HG03558 (cell line): ENCODE data around the gene IRF2.

Source experiments
- ATAC-seq: cut with Tn5 transposase; IDR thresholded peaks from one replicate; pipeline ENCODE4 v1.9.1; 2021; ENCODE audit warnings: moderate number of reproducible peaks; ENCODE audit not compliant: unreplicated experiment; ENCODE audit errors: extremely low read depth

Gene IRF2

GRCh38 chr4:184474263-184475095, at the start of gene IRF2:
Gene IRF2 (minus strand): TSS chr4:184474550. CDS start chr4:184429064, 45,486 bp downstream.
- peak; percentile 38 for ATAC-seq

- no peak for ATAC-seq
Measured at GRCh38 chr4:184515606-184516005, 41.3 kb upstream of the IRF2 start.

GRCh38 chr4:184514121-184514988, 40.0 kb upstream of the IRF2 start:
- ATAC-seq: peak; percentile 92

- ATAC-seq: peak; percentile 8
Measured at GRCh38 chr4:184513802-184514120, 39.4 kb upstream of the IRF2 start.

GRCh38 chr4:184511156-184511555, 36.8 kb upstream of the IRF2 start:
- ATAC-seq: no peak

GRCh38 chr4:184510401-184510800, 36.1 kb upstream of the IRF2 start:
- ATAC-seq: no peak

GRCh38 chr4:184506527-184507121, 32.3 kb upstream of the IRF2 start:
- peak; percentile 97 for ATAC-seq

GRCh38 chr4:184504385-184504784, 30.0 kb upstream of the IRF2 start:
- ATAC-seq: no peak

- no peak for ATAC-seq
Measured at GRCh38 chr4:184503869-184504300, 29.5 kb upstream of the IRF2 start.

- ATAC-seq: no peak
Measured at GRCh38 chr4:184500748-184501589, 26.6 kb upstream of the IRF2 start.

- no peak for ATAC-seq
Measured at GRCh38 chr4:184499996-184500395, 25.6 kb upstream of the IRF2 start.

GRCh38 chr4:184498598-184498997, 24.2 kb upstream of the IRF2 start:
- ATAC-seq: no peak

- no peak for ATAC-seq
Measured at GRCh38 chr4:184489771-184490170, 15.4 kb upstream of the IRF2 start.

GRCh38 chr4:184487503-184487902, 13.2 kb upstream of the IRF2 start:
- ATAC-seq: no peak

- ATAC-seq: no peak
Measured at GRCh38 chr4:184485279-184485678, 10.9 kb upstream of the IRF2 start.

- no peak for ATAC-seq
Measured at GRCh38 chr4:184481544-184481943, 7.2 kb upstream of the IRF2 start.

GRCh38 chr4:184479516-184479950, 5.2 kb upstream of the IRF2 start:
- no peak for ATAC-seq

GRCh38 chr4:184477201-184477999, 3.0 kb upstream of the IRF2 start:
- no peak for ATAC-seq

- ATAC-seq: no peak
Measured at GRCh38 chr4:184476695-184477094, 2.3 kb upstream of the IRF2 start.
